GM10847 (cell line): ENCODE results near the gene PDCL3.

Source experiments
- POLR2A ChIP-seq: IDR thresholded peaks from 2 replicates; pipeline ENCODE4 v1.6.1; 2011; ENCODE audit not compliant: insufficient read length; ENCODE audit errors: extremely low read depth

PDCL3 gene

DNA sequence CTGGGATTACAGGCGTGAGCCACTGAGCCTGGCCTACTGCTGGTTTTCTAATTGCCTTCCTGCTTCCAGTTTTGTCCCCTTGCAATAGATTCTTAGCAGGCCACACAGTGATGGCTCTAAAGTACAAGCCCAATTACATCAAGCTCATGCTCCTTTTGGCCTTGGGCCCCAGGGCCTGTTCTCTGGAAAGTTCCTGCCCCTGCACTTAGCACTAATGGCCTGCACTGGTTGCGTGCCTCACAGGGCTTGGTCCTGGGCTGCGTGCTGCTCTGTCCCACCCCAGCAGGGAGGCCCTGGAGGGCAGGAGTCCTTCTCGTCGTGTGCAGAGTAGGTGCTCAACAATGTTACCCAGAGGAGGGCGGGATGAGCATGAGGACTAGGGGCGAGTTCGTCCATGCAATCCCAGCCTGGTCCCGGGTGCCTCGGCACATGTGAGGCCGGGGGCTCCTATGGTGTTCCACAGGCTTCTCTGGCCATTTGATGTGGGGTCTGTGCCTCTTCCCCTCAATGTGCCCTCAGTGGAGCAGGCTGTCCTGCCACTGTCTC lies 51.7 kb downstream of the PDCL3 start:
- TF ChIP-seq POLR2A = no peak

- no peak for TF ChIP-seq POLR2A
These were observed 52.7 kb downstream of the PDCL3 start for GRCh38 chr2:100615471-100615870.

DNA sequence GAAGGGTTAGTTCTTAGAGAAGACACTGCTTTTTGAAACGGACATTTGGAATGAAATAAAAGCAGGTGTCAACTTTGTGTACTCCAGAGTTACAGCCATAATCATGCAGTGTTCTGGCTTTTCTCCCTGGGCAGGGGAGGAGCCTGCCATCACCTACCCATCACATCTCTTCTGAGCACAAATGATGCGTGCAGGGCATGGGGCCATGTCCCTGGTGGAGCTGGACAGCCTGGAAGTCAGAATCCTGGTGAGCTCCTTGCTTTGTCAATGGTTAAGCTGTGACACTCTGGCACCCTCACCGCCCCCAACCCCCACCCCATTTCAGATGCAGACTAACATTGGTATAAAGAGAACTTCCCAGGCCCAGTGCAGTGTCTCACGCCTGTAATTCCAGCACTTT lies 53.1 kb downstream of the PDCL3 start:
- no peak for TF ChIP-seq POLR2A

GRCh38 chr2:100616841-100617390 lies 54.1 kb downstream of the PDCL3 start:
- TF ChIP-seq POLR2A = no peak

DNA sequence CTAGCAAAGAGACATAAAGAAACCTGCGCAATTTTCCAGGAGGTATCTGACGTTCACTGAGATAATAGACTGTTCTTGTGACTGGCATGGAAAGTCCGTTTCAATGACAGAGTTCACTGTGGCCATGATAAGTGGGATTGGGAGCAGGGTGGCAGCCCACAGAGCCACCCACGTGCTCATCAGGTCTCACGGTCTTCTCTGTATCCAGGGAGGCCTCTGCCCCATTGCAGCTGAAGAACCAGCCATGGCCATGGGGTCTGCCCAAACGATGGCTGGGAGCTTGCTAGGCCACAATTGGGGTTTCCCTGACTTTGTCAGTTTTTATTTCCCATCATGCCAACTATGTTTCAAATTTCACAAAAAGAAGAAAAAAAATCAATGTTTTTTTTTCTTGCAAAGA lies 57.2 kb downstream of the PDCL3 start:
- no peak for TF ChIP-seq POLR2A

DNA sequence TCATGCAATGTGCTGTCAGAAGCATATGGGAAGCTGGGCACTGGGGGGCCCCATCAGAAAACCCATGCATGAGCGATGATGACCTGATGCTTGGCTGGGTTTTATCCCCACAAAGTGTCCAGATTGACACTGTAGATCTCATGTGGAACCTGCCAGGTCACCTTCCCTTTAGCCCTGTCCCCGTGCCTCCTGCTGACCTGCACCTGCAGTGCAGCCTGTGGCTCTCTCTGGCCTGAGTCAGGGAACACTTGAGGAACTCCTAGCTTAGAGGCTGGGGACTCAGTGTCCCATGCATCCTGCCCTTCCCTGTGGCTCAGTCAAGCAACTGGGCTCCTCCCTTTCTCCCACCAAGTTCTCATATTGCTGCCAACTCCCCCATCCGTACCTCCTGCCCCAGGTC lies 57.7 kb downstream of the PDCL3 start:
- TF ChIP-seq POLR2A = no peak

GRCh38 chr2:100621371-100621951 lies 58.7 kb downstream of the PDCL3 start:
- TF ChIP-seq POLR2A = no peak

GRCh38 chr2:100623033-100623715 lies 60.4 kb downstream of the PDCL3 start:
- TF ChIP-seq POLR2A = no peak

DNA sequence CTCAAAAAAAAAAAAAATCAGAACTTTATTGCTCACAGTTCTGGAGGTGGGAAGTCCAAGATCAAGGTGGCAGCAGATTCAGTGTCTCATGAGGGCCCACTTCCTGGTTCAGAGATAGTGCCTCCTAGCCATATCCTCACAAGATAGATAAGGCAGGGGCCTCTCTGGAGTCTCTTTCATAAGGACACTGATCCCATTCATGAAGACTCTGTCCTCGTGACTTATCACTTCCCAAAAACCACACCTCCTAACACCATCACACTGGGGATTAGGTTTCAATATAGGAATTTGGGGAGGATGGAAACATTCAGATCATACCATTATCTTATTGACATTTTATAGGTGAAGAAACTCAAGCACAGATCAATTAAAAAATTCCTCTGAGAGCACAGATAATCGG lies 61.1 kb downstream of the PDCL3 start:
- TF ChIP-seq POLR2A = no peak

DNA sequence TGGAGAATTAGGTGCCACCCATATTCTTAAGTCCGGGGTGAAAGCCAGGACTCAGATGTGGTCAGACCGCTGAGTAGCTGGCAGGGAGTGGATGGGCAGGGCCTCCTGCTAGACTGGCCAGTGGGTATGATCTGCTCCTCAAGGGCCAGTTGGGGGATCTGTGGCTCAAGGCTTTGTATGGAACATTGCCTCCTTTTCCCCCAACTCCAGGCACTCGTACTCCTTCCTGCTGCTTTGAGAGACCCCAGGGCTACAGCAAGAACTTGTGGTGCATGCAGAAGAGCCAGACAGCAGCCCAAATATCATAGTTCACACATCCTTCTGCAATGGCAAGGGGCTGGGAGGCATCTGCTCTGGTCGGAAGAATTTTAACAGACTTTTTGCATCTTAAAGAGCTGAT lies 61.7 kb downstream of the PDCL3 start:
- TF ChIP-seq POLR2A = no peak

GRCh38 chr2:100625717-100626116 lies 62.9 kb downstream of the PDCL3 start:
- no peak for TF ChIP-seq POLR2A
